GM23338 (cell line): ENCODE data around the gene LRSAM1. TPM values are rescaled to one million over a fixed set of nuclear protein-coding genes. Genes with fewer than 3 reads are reported as not detected.

Experiments used
- ATAC-seq: fragments of 200-7000 bp; cut with Tn5 transposase; 3 replicates; pipeline ENCODE4 v1.9.1; 2020
- DNase-seq: peaks from one replicate; pipeline ENCODE4 v3.0.0-alpha.2; 2015; ENCODE audit warnings: low spot score
- H2AFZ ChIP-seq: fragments of 200-600 bp; sonication (generic); 2 replicates; pipeline ENCODE4 v1.8.0; 2016; ENCODE audit warnings: antibody characterized with exemption, mild to moderate bottlenecking, moderate library complexity
- H3F3A ChIP-seq: fragments of 200-600 bp; sonication (generic); replicated peaks from 2 replicates; pipeline ENCODE4 v1.8.0; 2017; ENCODE audit warnings: antibody characterized with exemption, mixed run types, low read depth
- H3K27ac ChIP-seq: fragments of 200-600 bp; sonication (generic); 2 replicates; pipeline ENCODE4 v1.6.1; 2016; ENCODE audit warnings: low read depth
- H3K27me3 ChIP-seq: fragments of 200-600 bp; sonication (generic); 2 replicates; pipeline ENCODE4 v1.8.0; 2016; ENCODE audit warnings: mild to moderate bottlenecking, mixed run types, moderate library complexity; ENCODE audit not compliant: insufficient read depth
- H3K36me3 ChIP-seq: fragments of 200-600 bp; sonication (generic); 2 replicates; pipeline ENCODE4 v1.8.0; 2016; ENCODE audit warnings: mild to moderate bottlenecking; ENCODE audit not compliant: insufficient read depth
- H3K4me1 ChIP-seq: fragments of 200-600 bp; sonication (generic); 2 replicates; pipeline ENCODE4 v1.8.0; 2016; ENCODE audit warnings: mild to moderate bottlenecking, moderate library complexity; ENCODE audit not compliant: insufficient read depth
- H3K4me2 ChIP-seq: fragments of 200-600 bp; sonication (generic); 2 replicates; pipeline ENCODE4 v1.7.1; 2017; ENCODE audit warnings: mixed run types
- H3K4me3 ChIP-seq: fragments of 200-600 bp; sonication (generic); 2 replicates; pipeline ENCODE4 v1.6.1; 2016; ENCODE audit warnings: mixed run types
- H3K79me2 ChIP-seq: fragments of 200-600 bp; sonication (generic); replicated peaks from 2 replicates; pipeline ENCODE4 v1.8.0; 2017; ENCODE audit warnings: mild to moderate bottlenecking; ENCODE audit not compliant: insufficient read depth
- H3K9me2 ChIP-seq: fragments of 200-600 bp; sonication (generic); 2 replicates; pipeline ENCODE4 v1.8.0; 2017; ENCODE audit not compliant: insufficient read depth
- H4K20me1 ChIP-seq: fragments of 200-600 bp; sonication (generic); replicated peaks from 2 replicates; pipeline ENCODE4 v1.8.0; 2017; ENCODE audit warnings: mild to moderate bottlenecking; ENCODE audit not compliant: insufficient read depth
- H3K27ac Mint-ChIP-seq: 2 replicates; pipeline ENCODE4 v1.8.0; 2020; ENCODE audit warnings: inconsistent platforms, mild to moderate bottlenecking, moderate library complexity, mixed read lengths
- H3K27me3 Mint-ChIP-seq: 3 replicates; pipeline ENCODE4 v1.8.0; 2022; ENCODE audit warnings: low read depth, mild to moderate bottlenecking, moderate library complexity, mixed read lengths, inconsistent platforms; ENCODE audit not compliant: insufficient read depth, poor library complexity
- H3K36me3 Mint-ChIP-seq: 3 replicates; pipeline ENCODE4 v1.8.0; 2021; ENCODE audit warnings: low read depth, mild to moderate bottlenecking, inconsistent platforms, moderate library complexity, mixed read lengths
- H3K4me1 Mint-ChIP-seq: 3 replicates; pipeline ENCODE4 v1.8.0; 2020; ENCODE audit warnings: mild to moderate bottlenecking, inconsistent platforms, mixed read lengths
- H3K4me3 Mint-ChIP-seq: 3 replicates; pipeline ENCODE4 v1.8.0; 2021; ENCODE audit warnings: moderate library complexity, mild to moderate bottlenecking, inconsistent platforms, mixed read lengths
- H3K9me3 Mint-ChIP-seq: 3 replicates; pipeline ENCODE4 v1.8.0; 2020; ENCODE audit warnings: moderate library complexity, mild to moderate bottlenecking, inconsistent platforms, mixed read lengths
- CREB1 ChIP-seq: fragments of 250-450 bp; sonication (Bioruptor Pico); IDR thresholded peaks from 2 replicates; pipeline ENCODE4 v1.5.0; 2020; ENCODE audit warnings: low read depth, mild to moderate bottlenecking, moderate library complexity
- CTCF ChIP-seq, 2 experiments: fragments of 200-600 bp in 1 of 2; sonication (generic) in 1 of 2; conservative IDR thresholded peaks; 2 replicates each; pipeline versions ENCODE4 v1.5.1 to v1.6.1; 2016 to 2017; ENCODE audit warnings: antibody characterized with exemption in 2 of 2, low read depth in 2 of 2, mild to moderate bottlenecking in 2 of 2, moderate library complexity in 1 of 2
- EZH2phosphoT487 ChIP-seq: fragments of 200-600 bp; sonication (generic); IDR thresholded peaks from one replicate; pipeline ENCODE4 v1.8.1; 2018; ENCODE audit warnings: antibody characterized with exemption; ENCODE audit not compliant: unreplicated experiment
- NANOG ChIP-seq: IDR thresholded peaks from 2 replicates; pipeline ENCODE4 v1.6.1; 2016; ENCODE audit warnings: antibody characterized with exemption, borderline replicate concordance
- POLR2AphosphoS5 ChIP-seq: IDR thresholded peaks from 2 replicates; pipeline ENCODE4 v1.6.1; 2016; ENCODE audit warnings: antibody characterized with exemption, low read depth
- ZNF114 ChIP-seq: fragments of 250-450 bp; sonication (Bioruptor Pico); IDR thresholded peaks from 2 replicates; pipeline ENCODE4 v1.5.0; 2020; ENCODE audit warnings: mild to moderate bottlenecking, moderate library complexity
- polyA plus RNA-seq: library from polyadenylated mRNA; unstranded; fragments of >200 nt; fragmentation: Nextera tagmentation; extraction: Ambion mirVana; gene quantifications from 2 replicates; pipeline ENCODE4 v1.2.1, GENCODE V29; 2016
- total RNA-seq: library from RNA; depleted of rRNA; stranded (reverse); fragments of >200 nt; shearing (Covaris generic); gene quantifications from 2 replicates; pipeline ENCODE4 v1.2.3, GENCODE V29; 2014
- TF ChIP-seq, protein P1 (sequence below): IDR thresholded peaks from one replicate; pipeline ENCODE4 v1.6.1; 2018; ENCODE audit warnings: antibody characterized with exemption; ENCODE audit not compliant: unreplicated experiment

LRSAM1 gene
- total and polyA plus RNA-seq, 2 experiments from 2014 or later, result 12.8 to 21.9 TPM

GRCh38 chr9:127503947-127504886 lies 52.9 kb downstream of the LRSAM1 start:
- 0 out of 2 replicates have a peak overlapping the region, but pooled peaks have one; percentile 23 for H3K27ac Mint-ChIP-seq

GRCh38 chr9:127504887-127505251 lies 53.6 kb downstream of the LRSAM1 start:
- Histone ChIP-seq H4K20me1 (no peaks in the 10 kb centered on the region), H3K27ac (peak overlapping the region; percentile 50; the same call in 1 of the 2 replicates)
- no peak for ATAC-seq

More at GRCh38 chr9:127503947-127504886, 52.9 kb downstream of the LRSAM1 start:
- no peak overlapping the region for H2AFZ ChIP-seq
- peak overlapping the region; percentile 50; the same call in 1 of the 2 replicates for H3K27ac ChIP-seq
- no peak overlapping the region for H3K4me3 ChIP-seq
- H3K4me1 ChIP-seq, result no peaks in the 10 kb centered on the region
- no peaks in the 10 kb centered on the region for H3K79me2 ChIP-seq
- H3K36me3 Mint-ChIP-seq, result no peaks in the 10 kb centered on the region; the same call in 2 of the 3 replicates
- H3F3A ChIP-seq, result peaks cover 6% of the 10 kb centered on the region; the same call in 1 of the 2 replicates
- H3K4me2 ChIP-seq, result no peak overlapping the region
- H3K9me2 ChIP-seq, result no peaks in the 10 kb centered on the region
- DNase-seq (peak; percentile 93), ATAC-seq (peak; percentile 88)
- no peak overlapping the region for H3K4me3 Mint-ChIP-seq
- H3K27me3 ChIP-seq, result no peaks in the 10 kb centered on the region
- H3K27me3 Mint-ChIP-seq, result peaks cover 7% of the 10 kb centered on the region
- H3K4me1 Mint-ChIP-seq, result peaks cover 4% of the 10 kb centered on the region
- no peaks in the 10 kb centered on the region for H4K20me1 ChIP-seq
- no peaks in the 10 kb centered on the region for H3K36me3 ChIP-seq
- TF ChIP-seq CTCF (conservative IDR thresholded peaks at IDR 0.05; ENCODE audit: low read depth in 2 of 2) (peak; percentile 80 to 99), POLR2AphosphoS5 (no peak)
- no peaks in the 10 kb centered on the region for H3K9me3 Mint-ChIP-seq

More at GRCh38 chr9:127504887-127505251, 53.6 kb downstream of the LRSAM1 start:
- no peak overlapping the region for H3K4me3 Mint-ChIP-seq
- H3K4me3 ChIP-seq, result no peak overlapping the region
- no peaks in the 10 kb centered on the region for H3K27me3 ChIP-seq
- H3F3A ChIP-seq, result peaks cover 6% of the 10 kb centered on the region; the same call in 1 of the 2 replicates
- no peaks in the 10 kb centered on the region for H3K9me2 ChIP-seq
- H3K27me3 Mint-ChIP-seq, result peaks cover 6% of the 10 kb centered on the region
- H3K36me3 Mint-ChIP-seq, result no peaks in the 10 kb centered on the region; the same call in 2 of the 3 replicates
- H3K27ac Mint-ChIP-seq, result no peak overlapping the region
- no peaks in the 10 kb centered on the region for H3K4me1 ChIP-seq
- TF ChIP-seq EZH2phosphoT487 (no peak), ZNF114 (CRISPR knock-in tag) (no peak), CREB1 (no peak), NANOG (no peak), POLR2AphosphoS5 (no peak)
- TF ChIP-seq, protein P1, sequence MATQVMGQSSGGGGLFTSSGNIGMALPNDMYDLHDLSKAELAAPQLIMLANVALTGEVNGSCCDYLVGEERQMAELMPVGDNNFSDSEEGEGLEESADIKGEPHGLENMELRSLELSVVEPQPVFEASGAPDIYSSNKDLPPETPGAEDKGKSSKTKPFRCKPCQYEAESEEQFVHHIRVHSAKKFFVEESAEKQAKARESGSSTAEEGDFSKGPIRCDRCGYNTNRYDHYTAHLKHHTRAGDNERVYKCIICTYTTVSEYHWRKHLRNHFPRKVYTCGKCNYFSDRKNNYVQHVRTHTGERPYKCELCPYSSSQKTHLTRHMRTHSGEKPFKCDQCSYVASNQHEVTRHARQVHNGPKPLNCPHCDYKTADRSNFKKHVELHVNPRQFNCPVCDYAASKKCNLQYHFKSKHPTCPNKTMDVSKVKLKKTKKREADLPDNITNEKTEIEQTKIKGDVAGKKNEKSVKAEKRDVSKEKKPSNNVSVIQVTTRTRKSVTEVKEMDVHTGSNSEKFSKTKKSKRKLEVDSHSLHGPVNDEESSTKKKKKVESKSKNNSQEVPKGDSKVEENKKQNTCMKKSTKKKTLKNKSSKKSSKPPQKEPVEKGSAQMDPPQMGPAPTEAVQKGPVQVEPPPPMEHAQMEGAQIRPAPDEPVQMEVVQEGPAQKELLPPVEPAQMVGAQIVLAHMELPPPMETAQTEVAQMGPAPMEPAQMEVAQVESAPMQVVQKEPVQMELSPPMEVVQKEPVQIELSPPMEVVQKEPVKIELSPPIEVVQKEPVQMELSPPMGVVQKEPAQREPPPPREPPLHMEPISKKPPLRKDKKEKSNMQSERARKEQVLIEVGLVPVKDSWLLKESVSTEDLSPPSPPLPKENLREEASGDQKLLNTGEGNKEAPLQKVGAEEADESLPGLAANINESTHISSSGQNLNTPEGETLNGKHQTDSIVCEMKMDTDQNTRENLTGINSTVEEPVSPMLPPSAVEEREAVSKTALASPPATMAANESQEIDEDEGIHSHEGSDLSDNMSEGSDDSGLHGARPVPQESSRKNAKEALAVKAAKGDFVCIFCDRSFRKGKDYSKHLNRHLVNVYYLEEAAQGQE, result no peak
- H3K9me3 Mint-ChIP-seq, result no peaks in the 10 kb centered on the region
- H3K79me2 ChIP-seq, result no peaks in the 10 kb centered on the region
- peaks cover 4% of the 10 kb centered on the region; the same call in 2 of the 3 replicates for H3K4me1 Mint-ChIP-seq
- H3K4me2 ChIP-seq, result no peak overlapping the region
- H3K36me3 ChIP-seq, result no peaks in the 10 kb centered on the region
- H2AFZ ChIP-seq, result no peak overlapping the region
- DNase-seq, result no peak
